ENCODE results near the gene MSL1.

The MSL1 gene

GRCh38 chr17:40145476-40145875 is 23.7 kb downstream of the MSL1 start:
- ATAC-seq: no peak
- no peak for TF ChIP-seq TOX (CRISPR knock-in tag; IDR thresholded peaks at IDR 0.05; ENCODE audit: borderline replicate concordance)
- TF ChIP-seq ZNF565 (CRISPR knock-in tag; conservative IDR thresholded peaks at IDR 0.05; ENCODE audit: low read depth): no peak
- no peak for TF ChIP-seq ZFP30 (CRISPR knock-in tag; IDR thresholded peaks at IDR 0.05)
- TF ChIP-seq CSRNP3 (CRISPR knock-in tag; IDR thresholded peaks at IDR 0.05): no peak
- no peak for TF ChIP-seq RARB (CRISPR knock-in tag; IDR thresholded peaks at IDR 0.05)
- no peak for TF ChIP-seq TCF4 (CRISPR knock-in tag; IDR thresholded peaks at IDR 0.05; ENCODE audit: borderline replicate concordance)
- no peak for TF ChIP-seq OSR1 (CRISPR knock-in tag; IDR thresholded peaks at IDR 0.05)
- no peak for TF ChIP-seq CSDC2 (CRISPR knock-in tag; IDR thresholded peaks at IDR 0.05)
- TF ChIP-seq SNAI2 (CRISPR knock-in tag; IDR thresholded peaks at IDR 0.05): no peak
- no peak for TF ChIP-seq ZNF8 (CRISPR knock-in tag; IDR thresholded peaks at IDR 0.05)
- TF ChIP-seq TSHZ2 (CRISPR knock-in tag; IDR thresholded peaks at IDR 0.05): no peak
- TF ChIP-seq GLIS3 (CRISPR knock-in tag; IDR thresholded peaks at IDR 0.05): no peak
- no peak for TF ChIP-seq PATZ1 (CRISPR knock-in tag; IDR thresholded peaks at IDR 0.05; ENCODE audit: borderline replicate concordance)
- TF ChIP-seq ARNTL (CRISPR knock-in tag; IDR thresholded peaks at IDR 0.05; ENCODE audit: borderline replicate concordance, low read depth): no peak
- TF ChIP-seq PPARA (CRISPR knock-in tag; IDR thresholded peaks at IDR 0.05; ENCODE audit: borderline replicate concordance): no peak
- TF ChIP-seq ISL1 (CRISPR knock-in tag; IDR thresholded peaks at IDR 0.05): no peak
- no peak for TF ChIP-seq POU6F1 (CRISPR knock-in tag; IDR thresholded peaks at IDR 0.05; ENCODE audit: borderline replicate concordance, low read depth)
- no peak for TF ChIP-seq BACH2 (CRISPR knock-in tag; IDR thresholded peaks at IDR 0.05; ENCODE audit: borderline replicate concordance)

GRCh38 chr17:40148527-40148926 is 26.8 kb downstream of the MSL1 start:
- TF ChIP-seq OSR1 (CRISPR knock-in tag; IDR thresholded peaks at IDR 0.05): no peak
- ATAC-seq: no peak

GRCh38 chr17:40150276-40150675 is 28.5 kb downstream of the MSL1 start:
- ATAC-seq: no peak
- TF ChIP-seq ISL1 (CRISPR knock-in tag; IDR thresholded peaks at IDR 0.05) (no peak), CSDC2 (CRISPR knock-in tag; IDR thresholded peaks at IDR 0.05) (no peak), PATZ1 (CRISPR knock-in tag; IDR thresholded peaks at IDR 0.05; ENCODE audit: borderline replicate concordance) (no peak), GLIS3 (CRISPR knock-in tag; IDR thresholded peaks at IDR 0.05) (no peak)

- no peak for ATAC-seq
- TF ChIP-seq ZNF565 (CRISPR knock-in tag; conservative IDR thresholded peaks at IDR 0.05; ENCODE audit: low read depth) (no peak), RARB (CRISPR knock-in tag; IDR thresholded peaks at IDR 0.05) (no peak), PATZ1 (CRISPR knock-in tag; IDR thresholded peaks at IDR 0.05; ENCODE audit: borderline replicate concordance) (no peak), TCF4 (CRISPR knock-in tag; IDR thresholded peaks at IDR 0.05; ENCODE audit: borderline replicate concordance) (no peak), POU6F1 (CRISPR knock-in tag; IDR thresholded peaks at IDR 0.05; ENCODE audit: borderline replicate concordance, low read depth) (no peak), TSHZ2 (CRISPR knock-in tag; IDR thresholded peaks at IDR 0.05) (no peak)
These were observed 29.7 kb downstream of the MSL1 start for GRCh38 chr17:40151414-40151963.
